ENCODE data around the gene TNS4.
A peak's percentile ranks its signal among the peaks of the same experiment; 100 is the strongest.

Gene TNS4

DNA sequence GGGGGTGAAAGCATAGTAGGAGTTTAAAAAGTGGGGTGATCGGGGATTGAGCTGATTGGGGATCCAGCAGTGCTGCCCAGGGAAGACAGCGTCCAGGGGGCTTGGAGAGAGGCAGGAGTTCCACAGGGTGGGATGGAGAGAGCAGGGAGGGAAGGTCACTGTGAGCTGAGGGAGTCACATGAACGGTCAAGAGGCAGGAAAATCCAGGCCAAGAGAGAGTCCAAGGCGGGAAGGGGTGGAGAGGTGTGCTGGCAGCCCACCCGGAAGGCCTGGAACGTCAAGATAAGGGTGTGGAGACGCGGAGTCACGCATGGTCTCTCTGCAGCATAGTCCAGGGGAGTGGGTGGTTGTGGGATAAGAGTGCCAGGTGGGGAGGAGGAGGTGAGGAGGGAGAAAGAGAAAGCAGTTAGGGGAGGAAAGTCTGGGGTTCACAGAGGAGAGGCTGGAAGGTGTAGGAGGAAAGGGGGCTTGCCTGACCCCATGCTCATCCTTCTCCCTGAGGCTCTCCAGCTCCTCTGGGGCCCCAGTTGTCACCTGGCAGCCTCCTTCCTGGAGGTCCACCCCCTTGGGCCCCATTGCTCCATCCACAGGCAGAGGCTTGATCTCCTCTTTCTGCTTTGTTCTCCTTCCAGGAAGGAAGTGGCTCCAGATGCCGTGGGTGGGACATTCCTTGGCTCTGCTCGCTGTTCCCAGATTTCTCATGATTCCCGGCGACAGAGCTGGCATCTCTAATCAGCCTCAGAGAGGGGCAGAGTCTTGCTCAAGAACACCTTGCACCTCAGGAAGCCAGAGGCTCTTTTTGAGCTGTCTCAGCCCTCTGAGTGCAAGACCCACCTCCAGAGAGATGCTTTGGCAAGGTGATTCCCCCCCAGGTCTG lies 35.1 kb upstream of the TNS4 start:
- no peak for DNase-seq (ENCODE audit: low spot score)

GRCh38 chr17:40535924-40536294 lies 34.5 kb upstream of the TNS4 start:
- DNase-seq (ENCODE audit: low spot score), result no peak

DNA sequence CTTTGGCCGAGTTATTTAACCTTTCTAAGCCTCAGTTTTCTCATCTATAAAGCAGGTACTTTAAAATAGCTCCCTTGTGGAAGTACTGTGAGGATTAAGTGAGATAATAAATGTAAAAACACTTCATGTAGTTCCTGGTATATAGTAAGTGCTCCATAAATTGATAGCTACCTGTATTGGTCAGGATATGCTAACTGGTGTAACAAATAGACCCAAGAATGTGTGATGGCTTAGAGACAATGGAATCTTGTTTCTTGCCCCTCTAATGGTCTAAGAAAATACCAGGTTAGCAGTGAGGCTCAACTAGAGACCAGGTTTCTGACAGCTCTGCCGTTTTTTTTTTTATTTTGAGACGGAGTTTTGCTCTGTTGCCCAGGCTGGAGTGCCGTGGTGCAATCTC lies 34.0 kb upstream of the TNS4 start:
- DNase-seq (ENCODE audit: low spot score), result no peak

GRCh38 chr17:40534371-40535189 lies 33.2 kb upstream of the TNS4 start:
- no peak for DNase-seq (ENCODE audit: low spot score)

- DNase-seq (ENCODE audit: low spot score), result no peak
Measured at GRCh38 chr17:40533896-40534295, 32.5 kb upstream of the TNS4 start.

DNA sequence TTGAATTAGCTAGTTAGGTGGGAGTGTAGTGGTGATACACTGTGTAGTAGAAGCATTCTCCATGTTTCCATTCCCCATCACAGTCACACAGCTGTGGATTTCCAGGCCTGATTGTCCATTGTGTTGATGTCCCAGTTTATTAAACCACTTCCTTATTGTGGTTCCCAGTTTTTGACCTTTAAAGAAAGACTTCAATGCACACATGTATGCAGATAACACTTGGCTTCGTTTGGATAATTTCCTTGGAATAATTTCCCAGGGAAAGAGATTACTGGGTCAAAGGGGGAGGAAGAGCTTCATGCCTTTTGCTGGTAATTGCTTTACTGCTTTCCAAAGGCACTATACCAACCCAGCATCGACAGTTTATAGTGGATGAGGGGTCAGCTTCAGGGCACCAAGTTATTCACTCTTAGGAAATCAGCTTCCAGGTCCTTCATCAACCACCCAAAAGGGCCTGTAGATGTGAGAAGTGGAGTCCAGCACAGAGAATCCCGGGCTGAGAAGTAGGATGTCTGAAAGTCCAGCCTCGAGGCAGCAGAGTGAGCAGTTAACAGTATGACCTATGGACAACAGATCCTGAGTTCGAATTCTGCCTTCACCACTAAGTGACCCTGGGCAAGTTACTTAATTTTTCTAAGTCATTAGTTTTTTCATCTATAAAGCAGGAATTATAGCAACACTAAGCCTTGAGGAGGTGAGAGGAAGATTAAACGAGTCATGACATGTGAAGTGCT lies 31.3 kb upstream of the TNS4 start:
- no peak for DNase-seq (ENCODE audit: low spot score)

GRCh38 chr17:40531051-40531991 lies 29.9 kb upstream of the TNS4 start:
- no peak for DNase-seq (ENCODE audit: low spot score)

DNA sequence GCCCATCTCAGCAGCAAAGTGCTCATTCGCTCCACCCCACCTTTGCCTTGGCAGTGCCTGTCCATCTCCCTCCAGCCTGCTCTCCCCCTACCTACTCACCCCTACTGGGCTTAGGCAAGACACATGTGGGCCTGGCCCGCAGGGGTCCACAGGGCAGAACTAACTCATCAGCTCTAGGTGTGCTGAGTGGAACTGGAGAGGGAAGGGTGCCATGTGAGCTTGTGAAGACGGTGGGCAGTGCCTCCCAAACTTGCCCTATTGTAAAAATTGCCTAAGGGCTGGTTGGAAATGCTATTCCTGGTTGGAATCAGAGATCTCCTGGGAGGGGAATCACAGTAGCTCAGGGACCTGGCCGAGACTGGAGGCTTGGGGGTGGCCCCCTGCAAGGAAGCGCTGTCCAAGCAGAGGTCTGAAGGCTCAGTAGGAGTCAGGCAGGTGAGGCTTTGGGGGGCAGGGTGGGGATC lies 29.1 kb upstream of the TNS4 start:
- no peak for DNase-seq (ENCODE audit: low spot score)

GRCh38 chr17:40529991-40530390 lies 28.6 kb upstream of the TNS4 start:
- no peak for DNase-seq (ENCODE audit: low spot score)

DNA sequence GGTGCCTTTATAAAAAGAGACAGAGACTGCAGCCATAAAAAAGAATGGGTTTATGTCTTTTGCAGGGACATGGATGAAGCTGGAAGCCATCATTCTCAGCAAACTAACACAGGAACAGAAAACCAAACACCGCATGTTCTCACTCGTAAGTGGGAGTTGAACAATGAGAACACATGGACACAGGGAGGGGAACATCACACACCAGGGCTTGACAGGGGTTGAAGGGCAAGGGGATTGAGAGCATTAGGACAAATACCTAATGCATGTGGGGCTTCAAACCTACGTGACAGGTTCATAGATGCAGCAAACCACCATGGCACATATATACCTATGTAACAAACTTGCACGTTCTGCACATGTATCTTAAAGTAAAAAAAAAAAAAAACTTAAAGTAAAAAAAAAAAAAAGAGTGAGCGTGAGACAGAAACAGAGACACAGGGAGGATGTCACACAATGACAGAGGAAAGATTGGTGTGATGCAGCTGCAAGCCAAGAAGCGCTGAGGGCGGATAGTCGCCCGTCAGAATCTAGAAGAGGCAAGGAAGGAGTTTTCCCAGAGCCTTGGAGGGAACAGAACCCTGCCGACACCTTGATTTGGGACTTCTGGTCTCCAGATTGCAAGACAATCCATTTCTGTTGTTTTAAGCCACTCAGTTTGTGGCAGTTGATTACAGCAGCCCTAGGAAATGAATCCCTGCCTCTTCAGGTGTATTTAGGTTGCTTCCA lies 27.4 kb upstream of the TNS4 start:
- no peak for DNase-seq (ENCODE audit: low spot score)

DNA sequence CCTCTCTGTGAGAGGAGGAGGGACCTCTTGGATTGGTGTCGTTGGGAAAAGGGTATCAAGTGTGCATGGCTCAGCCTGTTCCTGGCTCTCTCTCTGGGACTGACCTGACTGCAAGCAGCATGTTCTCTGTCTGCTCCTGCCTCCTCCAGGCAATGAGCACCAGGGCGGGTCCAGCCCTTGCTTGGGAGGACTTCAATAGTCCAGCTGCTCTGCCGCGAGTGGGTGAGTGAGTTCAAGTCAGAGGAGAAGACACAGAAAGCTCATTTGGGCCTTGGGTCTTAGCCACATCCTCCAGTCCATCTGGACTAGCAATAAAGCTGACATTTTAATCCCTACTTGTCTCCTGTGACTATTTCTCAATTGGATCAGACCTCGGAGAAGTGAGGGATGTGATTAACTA lies 25.2 kb upstream of the TNS4 start:
- DNase-seq (ENCODE audit: low spot score), result no peak

DNA sequence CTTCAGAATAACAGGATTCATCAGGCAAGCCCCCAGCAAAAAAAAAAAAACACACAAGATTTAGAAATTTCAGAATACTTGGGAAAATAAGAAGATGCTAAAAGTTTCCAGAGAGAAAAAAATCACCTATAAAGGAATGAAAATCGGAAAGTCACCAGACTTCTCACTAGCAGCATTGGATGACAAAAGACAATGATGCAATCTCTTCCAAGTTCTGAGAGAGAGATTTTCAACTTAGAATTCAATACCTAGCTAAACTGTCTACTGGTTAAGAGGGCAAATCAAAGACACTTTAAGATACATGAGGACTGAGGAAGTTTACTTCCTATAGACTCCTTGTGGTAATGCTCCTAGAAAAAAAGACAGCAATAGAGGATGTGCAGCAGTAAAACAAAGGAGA lies 23.9 kb upstream of the TNS4 start:
- no peak for DNase-seq (ENCODE audit: low spot score)

- DNase-seq (ENCODE audit: low spot score), result no peak
Measured at GRCh38 chr17:40524243-40524965, 23.0 kb upstream of the TNS4 start.

DNA sequence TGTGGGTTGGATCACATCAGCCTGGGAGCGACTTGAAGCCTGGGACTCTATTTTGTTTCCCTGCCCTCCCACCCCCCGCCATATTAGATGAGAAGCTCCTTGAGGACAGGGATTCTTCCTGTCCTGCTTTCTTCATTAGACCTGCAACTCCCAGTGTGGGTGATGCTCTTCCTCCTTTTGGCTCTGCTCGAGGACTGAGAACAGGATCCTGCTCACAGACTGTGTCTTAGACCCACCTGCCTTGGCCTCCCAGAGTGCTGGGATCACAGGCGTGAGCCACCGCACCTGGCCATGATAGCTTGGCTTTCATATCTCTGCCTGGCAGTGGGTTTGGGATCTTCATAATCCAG lies 21.5 kb upstream of the TNS4 start:
- DNase-seq (ENCODE audit: low spot score), result no peak

DNA sequence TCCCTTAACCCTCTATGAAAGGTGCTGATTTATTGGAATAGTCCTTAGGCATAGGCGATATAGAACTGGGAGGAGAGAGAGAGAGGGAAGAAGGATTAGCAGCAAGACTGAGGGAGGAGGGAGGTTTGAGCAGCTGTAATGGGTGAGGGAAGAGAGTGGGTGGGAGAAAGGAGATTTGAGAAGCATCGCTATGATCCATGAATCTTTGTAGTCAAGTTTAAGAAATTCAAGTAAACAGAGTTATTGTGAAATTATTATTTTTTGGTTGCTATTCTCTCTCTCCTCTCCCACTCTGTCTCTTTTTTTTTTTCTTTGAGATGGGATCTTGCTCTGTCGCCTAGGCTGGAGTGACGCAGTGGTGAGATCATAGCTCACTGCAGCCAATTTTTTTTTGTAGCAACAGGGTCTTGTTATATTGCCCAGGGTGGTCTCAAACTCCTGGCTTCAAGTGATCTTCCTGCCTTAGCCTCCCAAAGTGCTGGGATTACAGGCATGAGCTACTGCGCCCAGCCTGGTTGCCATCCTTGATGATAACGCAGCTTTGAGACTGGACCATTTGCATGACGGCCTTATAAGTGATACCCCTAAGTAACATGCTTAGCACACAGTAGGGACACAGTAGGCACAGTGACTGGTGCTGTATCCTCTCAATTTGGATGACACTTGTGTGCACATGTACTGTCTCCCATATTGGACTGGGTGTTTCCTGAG lies 21.0 kb upstream of the TNS4 start:
- no peak for DNase-seq (ENCODE audit: low spot score)

- no peak for DNase-seq (ENCODE audit: low spot score)
Measured at GRCh38 chr17:40520991-40521453, 19.6 kb upstream of the TNS4 start.

DNA sequence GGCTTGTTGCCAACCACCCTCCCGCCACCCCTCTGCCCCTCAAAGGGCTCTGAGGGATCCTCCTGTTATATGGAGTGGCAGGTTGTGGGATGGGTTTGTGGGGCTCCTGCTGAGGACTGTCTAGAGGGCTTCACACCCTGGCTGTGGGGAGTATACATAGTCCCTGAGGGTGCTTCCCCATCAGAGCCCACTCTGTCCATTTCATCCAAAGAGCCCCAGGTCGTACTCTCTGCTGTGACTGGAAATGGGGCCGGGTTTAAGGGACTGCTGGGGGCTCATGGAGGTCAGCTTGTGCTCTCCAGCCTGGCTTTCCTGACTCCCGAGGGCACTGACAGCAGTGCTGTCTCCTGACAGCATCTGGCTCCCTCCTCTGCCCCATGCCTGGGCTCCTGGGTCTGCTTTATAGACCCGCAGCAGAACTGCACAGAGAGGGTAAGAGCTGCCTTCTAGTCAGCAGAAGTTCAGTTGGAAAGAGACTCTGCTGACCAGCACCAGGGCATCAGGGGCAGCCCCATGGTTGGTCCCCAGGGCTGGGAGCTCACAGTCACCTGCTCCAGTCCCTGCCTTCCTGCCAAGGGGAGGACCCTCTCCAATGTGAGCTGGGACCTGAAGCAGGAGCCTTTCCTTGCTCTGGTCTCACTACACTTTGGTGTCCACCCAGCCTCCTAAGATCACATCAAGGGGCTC lies 17.8 kb upstream of the TNS4 start:
- DNase-seq (ENCODE audit: low spot score), result no peak

DNA sequence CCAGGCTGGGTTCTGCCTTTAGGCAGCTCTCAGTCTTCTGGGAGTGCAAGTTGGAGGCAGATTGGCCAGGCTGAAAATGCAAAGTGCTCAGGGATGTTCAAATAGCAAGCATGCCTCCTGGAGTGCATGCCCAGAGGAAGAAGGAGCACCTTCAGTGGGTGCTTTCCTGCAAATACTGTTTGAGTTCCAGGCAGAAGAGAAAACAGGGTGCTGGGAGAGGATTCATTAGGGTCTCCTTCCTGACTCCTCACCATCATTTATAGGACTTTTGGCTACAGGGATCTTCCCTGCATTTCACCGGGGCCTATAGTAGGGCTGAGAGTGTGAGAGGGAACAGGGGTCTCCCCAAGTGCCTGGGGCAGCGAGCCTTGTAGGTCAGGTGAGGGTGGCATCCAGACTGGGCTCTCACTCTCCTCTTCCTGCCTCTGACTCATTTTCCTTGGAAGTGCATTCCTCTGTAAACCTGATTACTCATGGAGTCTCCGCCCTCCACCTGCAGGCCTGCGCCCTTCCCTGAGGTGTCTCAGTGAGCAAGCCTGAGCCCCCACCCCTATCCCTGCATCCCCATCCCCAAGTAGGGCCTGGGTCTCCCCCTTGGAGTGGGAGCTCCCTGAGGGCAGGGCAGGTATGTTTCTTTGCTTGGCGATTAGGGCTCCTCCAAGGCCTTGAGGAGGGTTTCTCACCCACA lies 17.1 kb upstream of the TNS4 start:
- peak; percentile 60 for DNase-seq (ENCODE audit: low spot score)
